GM18909 (cell line): ENCODE results near the gene RIC1.
"Not testable (repeated sequence)": the region's sequence is repeated elsewhere in the genome, so short reads cannot be mapped to it uniquely, and the experiment has no call there.

Source experiments
- ATAC-seq: cut with Tn5 transposase; IDR thresholded peaks from one replicate; pipeline ENCODE4 v1.9.1; 2021; ENCODE audit warnings: mild to moderate bottlenecking; ENCODE audit not compliant: unreplicated experiment, poor library complexity

Gene RIC1

DNA sequence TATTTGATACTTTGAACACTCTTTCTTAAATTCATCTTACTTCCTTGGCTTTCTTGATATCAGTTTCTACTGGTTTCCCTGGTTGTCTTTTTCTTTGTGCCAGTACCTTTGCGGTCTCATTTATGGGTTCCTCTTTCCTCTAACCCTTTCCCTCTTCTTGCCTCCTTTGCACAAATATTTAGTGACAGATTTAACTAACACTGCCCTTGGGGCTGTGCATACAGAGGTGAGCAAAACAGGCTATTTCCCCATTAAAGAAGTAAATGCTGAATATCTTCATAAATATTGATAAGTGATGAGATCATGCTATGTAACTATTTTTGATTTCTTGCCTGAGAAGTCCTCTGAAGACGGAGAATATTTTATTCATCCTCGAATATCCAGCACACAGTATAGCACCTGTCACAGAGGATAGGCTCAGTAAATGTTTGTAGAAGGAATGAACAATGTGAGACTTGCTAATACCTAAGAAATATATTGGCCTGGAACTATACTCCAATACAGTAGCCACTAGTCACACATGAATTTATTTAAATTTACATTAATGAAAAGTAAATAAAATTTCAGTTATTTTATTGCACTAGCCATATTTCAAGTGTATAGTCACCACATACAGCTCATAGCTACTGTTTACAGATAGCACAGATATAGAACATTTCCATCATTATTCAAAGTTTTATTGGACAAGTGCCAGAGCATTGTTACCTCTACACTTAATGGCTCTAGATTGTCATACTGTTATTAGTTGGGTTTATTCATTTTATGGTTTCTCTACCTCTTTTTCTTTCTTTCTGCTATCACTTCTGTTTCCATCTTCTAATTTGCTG is 90.4 kb downstream of the RIC1 start:
- ATAC-seq = no peak

DNA sequence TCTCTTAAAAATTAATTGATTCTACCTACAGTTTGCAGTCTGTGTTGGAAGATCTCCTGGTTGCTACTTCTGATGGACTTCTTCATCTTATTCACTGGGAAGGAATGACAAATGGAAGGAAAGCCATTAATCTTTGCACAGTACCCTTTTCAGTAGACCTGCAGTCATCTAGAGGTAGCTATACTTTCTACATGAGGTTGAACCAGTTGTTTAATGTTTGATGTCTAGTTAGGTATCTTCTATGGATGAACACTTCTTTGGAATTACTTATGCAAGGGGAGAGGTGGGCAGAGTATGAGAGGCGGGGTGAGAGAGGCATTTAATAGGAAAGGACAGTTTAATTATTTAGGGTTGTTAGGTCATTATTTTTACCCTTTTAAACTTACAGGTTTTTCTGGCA is 91.2 kb downstream of the RIC1 start:
- no peak for ATAC-seq

DNA sequence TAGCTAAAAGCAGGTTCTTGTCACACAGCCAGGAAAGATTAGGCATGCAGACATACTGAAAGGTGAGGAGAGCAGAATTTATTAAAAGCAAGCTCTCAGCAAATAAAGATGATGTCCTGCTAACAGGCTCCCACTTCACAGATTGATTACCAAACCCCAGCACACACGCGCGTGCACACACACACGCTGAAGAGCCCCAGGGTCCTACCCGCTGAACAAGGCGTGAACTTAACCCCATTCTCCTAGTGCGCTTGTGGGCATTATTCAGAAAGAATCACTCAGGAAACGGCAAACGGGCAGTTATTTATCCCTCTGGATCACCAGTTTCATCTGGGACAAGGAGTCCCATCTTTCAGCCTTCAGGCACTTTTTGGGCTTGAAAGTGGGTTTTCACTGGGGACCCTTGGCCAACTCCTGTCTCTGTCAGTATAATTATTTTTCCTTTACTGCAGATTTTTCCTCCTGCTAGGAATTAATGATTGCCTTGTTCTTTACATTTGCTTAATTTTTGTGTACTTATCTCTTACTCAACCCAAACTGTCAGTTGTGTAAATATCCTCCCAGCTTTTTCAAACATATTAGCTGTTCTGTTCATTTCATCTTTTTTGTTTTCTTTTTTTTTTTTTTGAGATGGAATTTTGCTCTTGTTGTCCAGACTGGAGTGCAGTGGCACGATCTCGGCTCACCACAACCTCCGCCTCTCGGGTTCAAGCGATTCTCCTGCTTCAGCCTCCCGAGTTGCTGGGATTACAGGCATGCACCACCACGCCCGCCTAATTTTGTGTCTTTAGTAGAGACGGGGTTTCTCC is 92.6 kb downstream of the RIC1 start:
- ATAC-seq = no peak

DNA sequence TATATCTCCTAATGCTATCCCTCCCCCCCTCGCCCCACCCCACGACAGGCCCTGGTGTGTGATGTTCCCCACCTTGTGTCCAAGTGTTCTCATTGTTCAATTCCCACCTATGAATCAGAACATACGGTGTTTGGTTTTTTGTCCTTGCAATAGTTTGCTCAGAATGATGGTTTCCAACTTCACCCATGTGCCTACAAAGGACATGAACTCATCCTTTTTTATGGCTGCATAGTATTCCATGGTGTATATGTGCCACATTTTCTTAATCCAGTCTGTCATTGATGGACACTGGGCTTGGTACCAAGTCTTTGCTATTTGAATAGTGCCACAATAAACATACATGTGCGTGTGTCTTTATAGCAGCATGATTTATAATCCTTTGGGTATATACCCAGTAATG is 93.8 kb downstream of the RIC1 start:
- not testable (repeated sequence) for ATAC-seq

DNA sequence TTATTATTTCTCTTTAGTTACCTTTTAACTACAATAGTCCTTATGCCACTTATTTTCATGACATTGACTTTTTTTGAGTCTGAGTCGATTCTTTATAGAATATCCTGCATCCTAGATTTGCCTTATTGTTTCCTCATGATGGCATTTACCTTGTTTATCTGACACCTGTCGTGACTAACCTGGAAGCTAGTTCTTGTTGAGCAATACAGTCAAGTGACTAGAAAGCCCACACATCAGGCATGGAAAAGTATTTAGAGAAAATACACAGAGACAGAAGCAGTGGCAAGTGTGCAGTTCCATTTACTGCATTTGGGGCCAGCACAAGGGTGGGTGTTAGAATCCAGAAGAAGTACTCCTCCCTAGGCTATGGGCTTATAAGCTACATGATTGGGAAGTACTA is 106.2 kb downstream of the RIC1 start:
- ATAC-seq = no peak

DNA sequence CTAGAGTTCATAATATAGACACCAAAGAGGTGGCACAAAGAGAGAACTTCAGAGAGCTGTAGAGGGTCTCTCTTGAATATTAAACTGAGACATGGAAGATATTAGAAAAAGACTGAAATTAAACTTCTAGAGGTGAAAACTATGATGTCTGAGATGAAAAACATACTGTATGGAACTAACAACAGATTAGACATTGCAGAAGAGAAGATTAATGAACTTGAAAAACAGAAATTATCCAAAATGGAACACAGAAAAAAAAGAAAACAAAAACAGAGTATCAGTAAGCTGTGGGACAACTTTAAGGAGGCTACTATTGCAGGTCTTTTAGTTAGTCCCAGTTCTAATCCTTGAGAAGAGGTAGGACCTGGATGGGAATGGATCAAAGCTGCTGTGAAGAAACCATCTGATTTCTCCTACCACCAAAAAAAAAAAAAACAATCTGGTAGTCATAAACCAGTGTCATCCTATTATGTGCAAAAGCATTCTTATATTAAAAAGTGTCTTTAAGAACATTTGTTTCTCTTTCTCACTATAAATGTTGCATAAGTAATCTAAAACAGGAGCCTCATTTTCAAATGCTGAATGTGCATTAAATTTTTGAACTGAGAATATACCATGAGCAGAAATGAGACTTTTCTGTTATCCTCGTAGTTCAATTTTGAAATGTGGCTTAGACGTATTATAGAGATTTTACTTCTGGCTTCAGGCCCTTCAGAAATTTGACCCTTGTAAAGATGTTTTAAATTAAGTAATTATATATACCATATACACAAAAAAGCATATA is 107.8 kb downstream of the RIC1 start:
- no peak for ATAC-seq

DNA sequence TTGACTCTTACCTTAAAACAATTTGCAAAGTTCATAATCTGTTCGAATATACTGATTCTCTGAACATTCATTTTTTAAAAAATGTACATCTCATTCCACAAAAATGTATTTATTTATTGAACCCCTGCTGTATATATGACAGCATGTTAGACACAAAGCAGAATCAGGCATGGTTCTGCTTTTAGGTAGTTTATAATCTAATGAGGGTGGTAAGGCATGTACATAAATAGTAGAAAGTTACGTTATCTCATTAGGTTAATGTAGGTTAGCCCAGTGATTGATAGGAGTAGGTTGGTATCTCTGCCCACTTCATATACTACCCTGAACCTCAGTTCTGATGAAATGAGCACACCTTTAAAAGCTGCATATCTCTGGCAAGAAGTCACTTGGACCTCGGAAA is 114.2 kb downstream of the RIC1 start:
- ATAC-seq = no peak

DNA sequence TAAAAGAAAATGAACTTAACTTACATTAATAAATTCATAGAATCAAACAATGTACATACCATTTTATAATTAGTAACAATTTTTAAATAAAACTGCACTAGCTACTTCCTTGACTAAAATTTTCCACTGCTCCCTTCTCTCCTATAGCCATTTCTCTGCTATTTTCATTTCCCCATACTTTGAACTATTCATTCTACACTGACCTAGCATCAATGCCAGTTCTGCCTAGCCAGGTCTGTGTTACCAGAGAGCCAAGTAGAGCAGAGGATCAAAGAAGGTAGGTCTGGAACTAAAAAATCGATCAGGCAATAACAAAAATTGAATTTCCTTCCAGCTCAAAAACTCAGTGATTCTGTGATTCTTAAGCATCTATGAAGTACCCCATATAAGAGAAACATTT is 119.5 kb downstream of the RIC1 start:
- no peak for ATAC-seq

DNA sequence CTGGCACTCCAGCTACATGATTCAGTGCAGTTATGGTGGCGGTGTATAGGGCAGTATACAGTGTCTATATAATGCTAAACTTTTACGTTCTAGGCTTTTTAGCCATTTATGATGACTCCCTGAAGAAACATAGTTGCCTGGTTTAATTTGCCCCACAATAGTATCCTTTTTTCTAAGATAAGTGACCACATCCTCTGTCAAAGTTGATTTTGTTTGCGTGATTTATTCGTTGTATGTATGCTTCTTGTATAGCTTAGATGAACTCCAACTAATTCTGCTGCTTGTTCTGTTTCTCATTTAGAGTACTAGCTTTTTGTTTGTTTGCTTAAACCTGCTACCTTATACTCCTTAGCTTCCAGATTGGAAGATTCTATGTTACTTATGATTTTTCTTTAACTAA is 120.4 kb downstream of the RIC1 start:
- ATAC-seq = no peak

DNA sequence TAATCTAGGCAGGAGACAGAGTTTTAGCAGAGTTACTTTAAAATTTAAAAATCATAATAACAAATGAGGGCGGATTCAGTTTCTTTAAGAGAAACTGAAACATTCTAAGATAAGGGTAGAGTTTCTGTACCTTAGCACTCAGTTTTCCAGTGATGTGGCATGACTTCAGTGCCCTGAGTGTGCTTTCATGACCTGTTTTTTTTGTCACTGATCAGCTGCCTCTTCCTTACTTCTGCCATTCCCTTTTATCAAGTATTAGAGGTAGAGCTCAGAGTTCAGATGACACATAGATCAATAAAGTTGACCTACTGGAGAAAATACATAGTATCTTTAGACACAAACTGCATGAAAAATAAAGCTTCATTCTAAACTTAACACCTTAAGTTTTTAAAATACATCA is 121.7 kb downstream of the RIC1 start:
- ATAC-seq = no peak

DNA sequence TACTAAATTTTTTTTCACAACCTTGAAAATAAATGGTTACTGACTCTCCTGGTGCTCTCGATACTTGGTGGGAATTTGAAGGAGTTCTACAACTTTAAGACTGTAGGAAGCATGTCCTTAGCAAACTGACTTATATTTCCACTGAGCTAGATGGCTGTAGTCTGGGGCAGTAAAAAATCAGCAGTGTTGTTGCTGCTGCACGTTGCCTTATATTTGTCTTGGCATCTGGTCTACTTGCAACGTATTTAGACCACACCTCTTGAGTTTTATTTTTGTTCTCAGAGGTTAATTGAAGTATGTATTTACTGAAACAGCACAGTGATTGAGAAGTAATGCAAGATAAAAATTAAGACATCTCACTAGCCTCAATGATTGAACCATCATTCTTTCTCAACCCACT is 127.7 kb downstream of the RIC1 start:
- ATAC-seq = no peak

DNA sequence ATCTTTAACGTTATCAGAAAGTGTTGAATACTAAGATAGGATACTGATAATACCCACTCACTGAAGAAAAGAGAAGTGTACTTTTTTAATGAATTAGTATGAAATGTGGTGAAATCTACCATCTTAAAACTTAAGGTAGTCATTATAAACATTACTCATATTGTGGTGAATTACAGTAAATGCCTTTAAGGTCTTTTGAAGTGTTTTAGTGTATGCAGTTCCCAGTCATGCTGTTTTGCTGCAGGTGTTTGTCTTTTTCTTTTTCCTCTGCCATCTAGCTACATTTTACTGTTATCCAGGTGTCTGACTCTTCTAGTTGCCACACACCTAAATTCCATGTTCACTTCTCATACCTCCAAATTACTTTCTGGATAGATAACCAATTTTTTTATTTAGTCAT is 131.4 kb downstream of the RIC1 start:
- no peak for ATAC-seq

DNA sequence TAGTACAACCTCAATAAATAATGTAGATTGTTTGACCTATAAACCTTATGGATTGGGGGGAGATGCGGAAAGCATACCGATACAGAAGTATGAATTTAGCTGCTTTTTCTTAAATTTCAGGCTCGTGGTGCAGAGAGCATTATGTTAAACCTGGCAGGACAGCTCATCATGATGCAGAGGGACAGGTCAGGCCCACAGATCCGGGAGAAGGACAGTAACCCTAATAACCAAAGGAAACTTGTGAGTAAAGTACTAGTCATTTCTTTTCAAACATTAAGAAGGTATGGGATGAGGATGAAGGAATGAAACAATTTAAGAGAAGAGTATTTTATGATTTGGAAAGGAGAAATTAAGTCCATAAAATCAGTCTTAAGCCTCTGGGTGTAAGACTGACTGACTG is 133.5 kb downstream of the RIC1 start:
- no peak for ATAC-seq

DNA sequence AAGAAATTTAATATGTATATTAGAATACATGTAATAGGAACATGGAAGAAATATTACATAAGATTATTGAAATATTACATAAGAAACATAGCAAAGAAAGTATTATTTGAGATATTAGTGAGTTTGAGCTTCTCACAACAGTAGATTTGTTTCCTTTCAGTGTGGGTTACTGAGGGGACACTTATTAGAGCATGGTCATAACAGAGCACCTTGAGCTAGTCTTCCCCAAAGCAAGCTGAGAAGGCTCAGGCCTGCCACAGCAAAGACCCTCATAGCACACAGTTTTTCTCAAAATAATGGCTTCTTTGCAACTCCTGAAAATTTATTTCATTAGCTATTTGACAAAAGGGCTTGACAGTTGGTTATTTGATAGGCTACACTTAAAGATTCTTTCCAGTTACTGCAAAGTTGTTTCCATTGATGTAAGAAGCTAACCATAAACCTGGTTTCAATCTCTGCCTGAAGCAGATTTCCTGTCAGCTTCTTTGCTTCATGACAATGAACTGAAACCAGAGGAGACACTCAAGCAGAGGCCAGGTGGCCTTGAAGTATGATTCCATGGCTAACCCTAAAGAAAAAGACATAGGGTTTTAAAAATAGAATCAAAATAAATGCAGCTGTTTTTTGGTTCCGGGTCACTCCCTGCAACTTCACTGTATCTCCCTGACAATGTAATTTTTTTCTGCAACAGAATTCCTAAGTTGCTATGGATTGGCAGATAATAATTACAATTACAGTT is 135.4 kb downstream of the RIC1 start:
- peak; percentile 96 for ATAC-seq

DNA sequence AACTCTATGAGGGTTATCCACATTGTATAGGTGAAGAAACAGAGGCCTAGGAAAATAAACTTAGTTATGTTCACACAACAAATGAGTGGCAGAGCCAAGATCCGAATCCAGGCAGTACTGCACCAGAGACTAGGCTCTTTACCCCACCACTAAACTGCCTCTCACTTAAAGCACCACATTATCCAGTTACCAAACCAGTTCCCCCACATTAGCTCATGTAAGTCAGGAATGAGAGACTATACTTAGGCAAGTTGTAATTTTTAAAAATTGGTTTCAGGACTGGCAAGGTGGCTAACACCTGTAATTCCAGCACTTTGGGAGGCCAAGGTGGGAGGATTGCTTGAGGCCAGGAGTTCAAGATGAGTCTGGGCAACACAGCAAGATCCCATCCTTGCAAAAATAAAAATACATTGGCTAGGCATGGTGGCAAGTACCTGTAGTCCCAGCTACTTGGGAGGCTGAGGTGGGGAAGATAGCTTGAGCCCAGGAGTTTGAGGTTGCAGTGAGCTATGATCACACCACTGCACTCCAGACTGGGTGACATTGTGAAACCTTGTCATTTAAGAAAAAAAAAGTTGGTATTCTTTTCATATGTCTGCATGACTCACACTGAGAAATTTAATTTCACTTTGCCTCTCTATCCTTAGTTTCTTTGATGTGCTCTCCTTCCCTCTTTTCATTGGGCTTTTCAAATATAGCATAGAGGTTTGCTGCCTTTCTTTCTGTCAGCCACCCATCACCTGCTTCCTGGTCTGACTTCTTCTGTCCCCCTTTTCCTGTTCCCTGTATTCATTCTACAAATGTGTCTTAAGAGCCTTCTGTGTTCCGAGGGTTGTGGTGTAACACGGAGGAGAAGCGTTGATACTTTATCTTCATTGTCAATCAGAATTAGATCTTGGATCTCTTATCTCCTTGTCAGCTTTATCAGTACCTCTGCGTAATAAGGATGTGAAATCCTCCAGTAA is 139.3 kb downstream of the RIC1 start:
- ATAC-seq = no peak

DNA sequence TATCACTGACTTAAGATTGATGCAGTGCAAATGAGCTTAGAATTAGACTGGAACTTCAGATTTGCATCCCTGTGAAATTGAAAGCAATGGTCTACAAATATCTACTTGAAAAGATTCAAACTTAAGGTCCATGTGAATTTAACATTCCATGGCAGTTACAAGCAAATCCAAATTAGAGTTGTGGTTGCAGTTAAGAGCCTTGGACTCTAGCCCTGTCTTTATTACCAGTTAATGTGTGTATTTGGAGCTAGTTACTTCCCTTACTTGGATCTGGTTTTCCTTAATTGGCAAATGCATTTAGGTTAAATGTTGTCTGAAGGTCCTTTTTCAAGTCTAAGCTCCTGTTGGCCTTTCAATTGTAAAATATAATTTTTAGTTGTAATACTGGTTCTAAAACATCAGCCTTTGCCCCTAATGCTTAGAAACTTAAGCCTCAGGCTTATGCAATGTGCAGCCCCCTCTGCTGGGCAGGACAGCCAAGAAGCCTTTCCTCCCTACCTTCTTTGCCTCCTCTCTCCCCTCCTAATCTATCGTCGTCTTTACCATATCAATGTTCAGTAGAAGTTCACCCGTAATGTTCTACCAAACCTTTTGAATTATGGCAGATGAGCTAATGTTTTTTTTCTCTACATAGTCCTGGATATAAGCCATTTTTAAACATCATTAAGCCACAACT is 144.6 kb downstream of the RIC1 start:
- no peak for ATAC-seq

DNA sequence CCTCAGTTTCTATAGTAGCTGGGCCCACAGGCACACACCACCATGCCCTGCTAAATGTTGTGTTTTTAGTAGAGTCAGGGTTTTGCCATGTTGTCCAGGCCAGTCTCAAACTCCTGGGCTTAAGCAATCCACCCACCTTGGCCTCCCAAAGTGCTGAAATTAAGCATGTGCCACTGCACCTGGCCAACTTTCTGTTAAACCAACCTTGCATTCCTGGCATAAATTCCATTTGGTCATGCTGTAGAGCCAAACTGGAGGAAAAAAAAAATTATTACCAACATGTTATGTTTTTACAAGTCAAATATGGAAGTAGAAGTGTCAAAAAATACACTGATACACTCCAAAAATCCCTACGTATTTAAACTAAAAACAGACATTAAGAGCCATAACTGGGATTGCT is 149.9 kb downstream of the RIC1 start:
- no peak for ATAC-seq

DNA sequence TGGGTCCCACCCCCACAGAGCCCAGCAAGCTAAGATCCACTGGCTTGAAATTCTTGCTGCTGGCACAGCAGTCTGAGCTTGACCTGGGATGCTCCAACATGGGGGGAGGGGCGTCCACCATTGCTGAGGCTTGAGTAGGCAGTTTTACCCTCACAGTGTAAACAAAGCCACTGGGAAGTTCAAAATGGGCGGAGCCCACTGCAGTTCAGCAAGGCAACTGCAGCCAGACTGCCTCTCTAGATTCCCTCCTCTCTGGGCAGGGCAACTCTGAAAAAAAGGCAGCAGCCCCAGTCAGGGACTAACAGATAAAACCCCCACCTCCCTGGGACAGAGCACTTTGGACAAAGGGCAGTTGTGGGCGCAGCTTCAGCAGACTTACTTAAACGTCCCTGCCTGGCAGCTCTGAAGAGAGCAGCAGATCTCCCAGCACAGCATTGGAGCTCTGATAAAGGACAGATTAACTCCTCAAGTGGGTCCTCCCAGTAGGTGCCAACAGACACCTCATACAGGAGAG is 150.9 kb downstream of the RIC1 start:
- not testable (repeated sequence) for ATAC-seq
